Dermis blood vessel endothelial cell (primary cell): ENCODE measurements around the gene INF2. TPM values are rescaled to one million over a fixed set of nuclear protein-coding genes. Genes with fewer than 3 reads are reported as not detected.

Experiments used
- total RNA-seq: library from RNA; depleted of rRNA; stranded (reverse); fragments of >200 nt; gene quantifications from 2 replicates; pipeline ENCODE4 v1.2.3, GENCODE V29; 2014

Gene INF2
- total RNA-seq, 1 donor from 2014 or later, result 53.6 TPM

Other genes with a start within 250 kb of the INF2 start
- not detected in 2 replicates for gene C14orf180, start 109.9 kb upstream of the INF2 start, total RNA-seq
- not detected in 2 replicates for gene TMEM179, start 84.8 kb upstream of the INF2 start, total RNA-seq
- 0.98 and 2.2 TPM in 2 replicates for gene ADSS1, start 34.6 kb downstream of the INF2 start, total RNA-seq
- 115 and 214 TPM in 2 replicates for gene SIVA1, start 63.5 kb downstream of the INF2 start, total RNA-seq
- 163 and 236 TPM in 2 replicates for gene AKT1, start 106.1 kb downstream of the INF2 start, total RNA-seq
- 5.1 and 7.0 TPM in 2 replicates for gene ZBTB42, start 111.5 kb downstream of the INF2 start, total RNA-seq
- gene CEP170B, start 175.7 kb downstream of the INF2 start, total RNA-seq, result 9.0 and 12.3 TPM in 2 replicates
- under 0.01 and 0.05 TPM in 2 replicates for gene PLD4, start 235.3 kb downstream of the INF2 start, total RNA-seq